ENCODE measurements around the gene STOM. TPM values are rescaled to one million over a fixed set of nuclear protein-coding genes. Genes with fewer than 3 reads are reported as not detected.

The STOM gene
- total and polyA plus RNA-seq, 2 of the 8 experiments (the other 6 are each of a cell fraction or from before 2014, with no cell fraction given) = 25.2 to 60.4 TPM

- TF ChIP-seq EGR1 (IDR thresholded peaks at IDR 0.05; ENCODE audit: borderline replicate concordance, low read depth, low read length) (no peak), HDAC2 (IDR thresholded peaks at IDR 0.05; ENCODE audit: borderline replicate concordance in 1 of 2, low read depth in 2 of 2, low read length in 2 of 2) (no peak), RXRA (IDR thresholded peaks at IDR 0.05; ENCODE audit: insufficient read depth, low read depth, low read length) (no peak), CTBP2 (IDR thresholded peaks at IDR 0.05; ENCODE audit: borderline replicate concordance, insufficient read depth, insufficient read length, low read length) (no peak)
Observed at GRCh38 chr9:121405899-121406298, 35.8 kb upstream of the STOM start (continued).
